ENCODE data around the gene ANKRD28. TPM values are rescaled to one million over a fixed set of nuclear protein-coding genes. Genes with fewer than 3 reads are reported as not detected.

The ANKRD28 gene
- total and polyA plus RNA-seq, 9 of the 15 experiments (the other 6 are each of a cell fraction or from before 2014, with no cell fraction given): 11.7 to 66.0 (median 36.7) TPM

DNA sequence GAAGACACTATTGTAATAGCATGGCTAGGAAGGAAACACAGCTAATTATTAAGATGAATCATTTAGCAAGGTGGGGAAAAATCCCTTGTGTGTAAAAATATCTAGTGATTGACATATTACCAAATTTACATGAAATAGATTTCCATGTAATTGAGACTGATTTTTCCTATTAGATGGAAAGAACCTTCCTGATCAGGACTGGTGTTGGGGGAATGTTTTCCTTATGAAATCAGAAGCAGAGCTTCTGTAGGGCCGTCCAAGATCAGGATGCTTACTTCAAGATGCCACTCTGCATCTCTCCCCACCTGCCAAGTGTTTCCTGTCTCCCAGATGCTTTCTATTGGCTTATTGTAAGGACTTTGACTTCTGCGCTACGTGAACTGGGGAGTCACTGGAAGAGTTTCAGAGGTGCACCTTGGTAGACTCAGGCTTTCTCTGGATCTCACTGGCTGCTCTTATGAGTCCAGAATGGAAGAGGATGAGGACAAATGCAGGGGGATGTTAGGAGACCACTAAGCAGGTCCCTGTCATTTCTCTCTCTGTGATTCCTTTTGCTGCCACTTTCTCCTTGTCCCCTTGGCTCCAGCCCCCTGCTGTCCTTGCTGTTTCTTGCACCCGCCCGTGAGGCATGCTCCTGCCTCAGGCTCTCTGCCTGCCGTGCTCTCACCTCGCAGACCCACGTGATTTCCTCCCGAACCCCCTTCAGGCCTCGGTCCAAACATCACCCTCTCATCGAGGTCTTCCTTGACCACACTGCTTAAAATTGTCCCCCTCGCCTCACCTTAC is 166.2 kb downstream of the ANKRD28 start:
- ChIA-PET POLR2A (interaction anchor here (0.6 to 0.9 kb wide), 2 partner anchors 19 to 30 kb away, joined by 3 read pairs; partner anchors contain the start of genes BTD and HACL1), CTCF (ENCODE audit: low intra/inter-chr PET ratio) (interaction anchor here (2.7 kb wide), 1 partner anchor 181 kb away, joined by 26 read pairs; no protein-coding TSS in a partner anchor)
- Histone ChIP-seq H3K9ac (ENCODE audit: insufficient read depth in 1 of 2, low read depth in 2 of 2, low read length in 2 of 2) (no peak overlapping the region; a peak in 1 of 4 replicates), H3K9me3 (replicated peaks; ENCODE audit: control insufficient read depth, insufficient read depth, low read depth, low read length) (no peaks in the 10 kb centered on the region), H3K27me3 (ENCODE audit: control insufficient read depth in 2 of 2, insufficient read depth in 2 of 2, low read length in 2 of 2) (peaks cover 0 to 12% of the 10 kb centered on the region in 2 experiments; a peak in 2 of 5 replicates), H3K27ac (ENCODE audit: extremely low read depth, low read depth, low read length) (no peak overlapping the region), H4K20me1 (replicated peaks; ENCODE audit: control insufficient read depth, insufficient read depth, low read length) (no peaks in the 10 kb centered on the region), H2AFZ (ENCODE audit: low read depth, low read length) (0 out of 2 replicates have a peak overlapping the region, but pooled peaks have one; percentile 5), H3K4me1 (replicated peaks in 1 of 2; ENCODE audit: control insufficient read depth in 2 of 2, insufficient read depth in 2 of 2, low read length in 2 of 2) (peaks cover 3 to 12% of the 10 kb centered on the region in 2 experiments; a peak in 3 of 5 replicates), H3K36me3 (ENCODE audit: control insufficient read depth, insufficient read depth, low read length) (no peaks in the 10 kb centered on the region), H3K4me3 (no peak overlapping the region), H3K9me1 (ENCODE audit: control insufficient read depth, insufficient read depth, low read length) (no peaks in the 10 kb centered on the region), H3K4me2 (ENCODE audit: insufficient read depth, low read length) (no peak overlapping the region), H3K79me2 (ENCODE audit: control insufficient read depth, insufficient read depth, low read length) (no peaks in the 10 kb centered on the region)
- peak; percentile 18 for ATAC-seq
- FAIRE-seq: no peak
- 40% methylated on average over 12 of the region's 12 CpGs for WGBS (ENCODE audit: insufficient coverage, low coverage, missing lambda C conversion rate)
- BruUV-seq (replicated peaks): no TSS peak
- peak in 2 of 4 experiments; percentile 18 to 32 for DNase-seq (ENCODE audit: extremely low read depth in 1 of 4, low spot score in 3 of 4)
- intact Hi-C loops (cut with micrococcal nuclease) (loop anchor here (2.0 to 10.0 kb wide), 5 partner anchors 343 to 913 kb away; partner anchors contain the start of gene CAPN7), in situ Hi-C loops (cut with MboI) (loop anchor here (25.0 kb wide), 1 partner anchor 906 kb away; no protein-coding TSS in a partner anchor)
- TF ChIP-seq TAL1 (IDR thresholded peaks at IDR 0.05) (no peak), RFX1 (IDR thresholded peaks at IDR 0.05) (no peak), CHCHD3 (CRISPR knock-in tag; IDR thresholded peaks at IDR 0.05) (no peak), SUPT5H (IDR thresholded peaks at IDR 0.05) (no peak), ZBTB11 (CRISPR knock-in tag; IDR thresholded peaks at IDR 0.05) (no peak), CTCF (IDR thresholded peaks at IDR 0.05 in 2 of 3, conservative IDR thresholded peaks at IDR 0.05 in 1 of 3; ENCODE audit: insufficient read depth in 2 of 3, low read depth in 1 of 3, low read length in 3 of 3) (peak in 2 of 3 experiments; percentile 14 to 16; a peak in 1 of 6 replicates), USF1 (CRISPR knock-in tag; IDR thresholded peaks at IDR 0.05) (no peak)
- TF ChIP-seq, protein P1, sequence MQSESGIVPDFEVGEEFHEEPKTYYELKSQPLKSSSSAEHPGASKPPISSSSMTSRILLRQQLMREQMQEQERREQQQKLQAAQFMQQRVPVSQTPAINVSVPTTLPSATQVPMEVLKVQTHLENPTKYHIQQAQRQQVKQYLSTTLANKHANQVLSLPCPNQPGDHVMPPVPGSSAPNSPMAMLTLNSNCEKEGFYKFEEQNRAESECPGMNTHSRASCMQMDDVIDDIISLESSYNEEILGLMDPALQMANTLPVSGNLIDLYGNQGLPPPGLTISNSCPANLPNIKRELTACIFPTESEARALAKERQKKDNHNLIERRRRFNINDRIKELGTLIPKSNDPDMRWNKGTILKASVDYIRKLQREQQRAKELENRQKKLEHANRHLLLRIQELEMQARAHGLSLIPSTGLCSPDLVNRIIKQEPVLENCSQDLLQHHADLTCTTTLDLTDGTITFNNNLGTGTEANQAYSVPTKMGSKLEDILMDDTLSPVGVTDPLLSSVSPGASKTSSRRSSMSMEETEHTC (IDR thresholded peaks at IDR 0.05): no peak

Measured in K562 (cell line).